ENCODE results near the gene JAK1. TPM values are rescaled to one million over a fixed set of nuclear protein-coding genes. Genes with fewer than 3 reads are reported as not detected.

JAK1 gene
- total and polyA plus RNA-seq, 2 donors (not counting 3 experiments of a cell fraction or from before 2014, with no cell fraction given), result 68.8 to 177 TPM

DNA sequence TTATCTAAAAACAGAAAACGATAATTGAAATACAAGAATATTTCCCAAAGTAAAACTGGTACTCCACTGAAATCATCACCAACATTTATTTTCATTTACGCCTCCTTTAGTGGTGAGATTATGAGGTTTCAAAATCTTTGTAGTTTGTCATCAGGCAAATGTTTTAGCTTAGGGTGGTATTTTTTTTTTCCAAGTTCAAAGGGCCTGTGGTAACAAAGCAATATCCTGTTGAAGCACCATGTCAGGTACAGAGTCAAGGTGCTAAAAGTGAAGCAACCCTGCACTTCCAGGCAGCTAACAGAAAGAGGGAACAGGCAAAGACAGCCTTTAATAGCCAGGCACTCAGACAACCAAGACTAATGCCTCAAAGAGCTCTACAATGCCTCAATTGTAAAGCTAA is 89.2 kb downstream of the JAK1 start:
- no peaks in the 10 kb centered on the region for H3K27me3 ChIP-seq (ENCODE audit: control insufficient read depth in 2 of 2, insufficient read depth in 2 of 2, low read length in 2 of 2)
- ChIA-PET CTCF (interaction anchor here (0.8 to 1.5 kb wide), 2 partner anchors 14 to 16 kb away, joined by 3 to 4 read pairs; no protein-coding TSS in a partner anchor), POLR2A (no interaction called here)
- no peak overlapping the region for H3K9ac ChIP-seq (replicated peaks; ENCODE audit: extremely low read depth, insufficient read depth, low read length)
- peaks cover 17% of the 10 kb centered on the region for H3K79me2 ChIP-seq (ENCODE audit: control insufficient read depth, insufficient read depth, low read length)
- H4K20me1 ChIP-seq (replicated peaks; ENCODE audit: control insufficient read depth, extremely low read depth, insufficient read depth, low read length), result no peaks in the 10 kb centered on the region
- intact Hi-C loops (cut with micrococcal nuclease) (loop anchor here (5.0 kb wide), 2 partner anchors 190 to 545 kb away; partner anchors contain the start of genes LEPR and LEPROT), dilution Hi-C loops (cut with MboI; ENCODE audit: extremely low pct_ligation_motif_present, low sequenced_read_pairs) (no loop called here)
- peaks cover 55% of the 10 kb centered on the region for H3K4me1 ChIP-seq (ENCODE audit: control insufficient read depth, extremely low read depth, insufficient read depth, low read length)
- BruUV-seq (replicated peaks), result no TSS peak
- H2AFZ ChIP-seq (ENCODE audit: low read depth, low read length), result no peak overlapping the region
- no peak for DNase-seq (ENCODE audit: low read depth, low spot score)
- TF ChIP-seq EZH2 (IDR thresholded peaks at IDR 0.05; ENCODE audit: borderline replicate concordance, low read depth, low read length, severe bottlenecking), result no peak
- no peak for TF ChIP-seq POLR2AphosphoS5 (IDR thresholded peaks at IDR 0.05; ENCODE audit: insufficient read depth, low read depth, low read length)
- TF ChIP-seq, protein P1, sequence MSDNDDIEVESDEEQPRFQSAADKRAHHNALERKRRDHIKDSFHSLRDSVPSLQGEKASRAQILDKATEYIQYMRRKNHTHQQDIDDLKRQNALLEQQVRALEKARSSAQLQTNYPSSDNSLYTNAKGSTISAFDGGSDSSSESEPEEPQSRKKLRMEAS (IDR thresholded peaks at IDR 0.05; ENCODE audit: insufficient read depth, insufficient read length), result no peak
- no peak for TF ChIP-seq GATA2 (IDR thresholded peaks at IDR 0.05; ENCODE audit: insufficient read depth, insufficient read length, low read depth, low read length)
- no peak for TF ChIP-seq MYC (IDR thresholded peaks at IDR 0.05; ENCODE audit: low read depth, low read length)
- TF ChIP-seq JUN (IDR thresholded peaks at IDR 0.05; ENCODE audit: borderline replicate concordance, insufficient read depth, insufficient read length, low read depth), result no peak
- no peak for TF ChIP-seq POLR2A (IDR thresholded peaks at IDR 0.05; ENCODE audit: low read depth, low read length)
- TF ChIP-seq, protein P2, sequence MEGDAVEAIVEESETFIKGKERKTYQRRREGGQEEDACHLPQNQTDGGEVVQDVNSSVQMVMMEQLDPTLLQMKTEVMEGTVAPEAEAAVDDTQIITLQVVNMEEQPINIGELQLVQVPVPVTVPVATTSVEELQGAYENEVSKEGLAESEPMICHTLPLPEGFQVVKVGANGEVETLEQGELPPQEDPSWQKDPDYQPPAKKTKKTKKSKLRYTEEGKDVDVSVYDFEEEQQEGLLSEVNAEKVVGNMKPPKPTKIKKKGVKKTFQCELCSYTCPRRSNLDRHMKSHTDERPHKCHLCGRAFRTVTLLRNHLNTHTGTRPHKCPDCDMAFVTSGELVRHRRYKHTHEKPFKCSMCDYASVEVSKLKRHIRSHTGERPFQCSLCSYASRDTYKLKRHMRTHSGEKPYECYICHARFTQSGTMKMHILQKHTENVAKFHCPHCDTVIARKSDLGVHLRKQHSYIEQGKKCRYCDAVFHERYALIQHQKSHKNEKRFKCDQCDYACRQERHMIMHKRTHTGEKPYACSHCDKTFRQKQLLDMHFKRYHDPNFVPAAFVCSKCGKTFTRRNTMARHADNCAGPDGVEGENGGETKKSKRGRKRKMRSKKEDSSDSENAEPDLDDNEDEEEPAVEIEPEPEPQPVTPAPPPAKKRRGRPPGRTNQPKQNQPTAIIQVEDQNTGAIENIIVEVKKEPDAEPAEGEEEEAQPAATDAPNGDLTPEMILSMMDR (IDR thresholded peaks at IDR 0.05; ENCODE audit: extremely low read depth in 1 of 2, insufficient read depth in 1 of 2, low read depth in 1 of 2, low read length in 2 of 2), result no peak
- TF ChIP-seq FOS (IDR thresholded peaks at IDR 0.05; ENCODE audit: borderline replicate concordance, insufficient read depth, low read length), result no peak
- no peak overlapping the region for H3K4me2 ChIP-seq (ENCODE audit: insufficient read depth, low read length)
- no peak overlapping the region for H3K4me3 ChIP-seq (replicated peaks in 1 of 3; ENCODE audit: insufficient read depth in 1 of 3, low read depth in 1 of 3, low read length in 3 of 3)
- H3K9me1 ChIP-seq (replicated peaks; ENCODE audit: control insufficient read depth, extremely low read depth, insufficient read depth, low read length), result no peaks in the 10 kb centered on the region
- no peaks in the 10 kb centered on the region for H3K9me3 ChIP-seq (replicated peaks; ENCODE audit: control insufficient read depth, insufficient read depth, low read length)
- peak overlapping the region; percentile 98 for H3K27ac ChIP-seq (ENCODE audit: insufficient read depth, low read depth, low read length)
- no peak for FAIRE-seq
- peaks cover 7 to 21% of the 10 kb centered on the region in 2 experiments for H3K36me3 ChIP-seq (ENCODE audit: control insufficient read depth in 2 of 2, extremely low read depth in 1 of 2, insufficient read depth in 2 of 2, low read length in 2 of 2)

All from endothelial cell of umbilical vein (primary cell).